NCI-H524 treated with DMSO at 0.1 percent for 48 hours (cell line): ENCODE data around the gene TIAM1.

ENCODE experiments used
- DNase-seq: peaks from one replicate; lab custom pipeline; 2025; lab: John Stamatoyannopoulos, UW

TIAM1 gene

GRCh38 chr21:31332525-31332924 is 11.5 kb downstream of the TIAM1 start:
- no peak for DNase-seq

GRCh38 chr21:31331231-31331630 is 12.8 kb downstream of the TIAM1 start:
- no peak for DNase-seq

- DNase-seq, result no peak
These were observed 13.9 kb downstream of the TIAM1 start for GRCh38 chr21:31330144-31330483.

- no peak for DNase-seq
These were observed 14.5 kb downstream of the TIAM1 start for GRCh38 chr21:31329456-31330143.

GRCh38 chr21:31326522-31327242 is 17.4 kb downstream of the TIAM1 start:
- no peak for DNase-seq

- DNase-seq, result no peak
These were observed 25.1 kb downstream of the TIAM1 start for GRCh38 chr21:31318971-31319370.

GRCh38 chr21:31317688-31318087 is 26.4 kb downstream of the TIAM1 start:
- DNase-seq, result no peak

- no peak for DNase-seq
These were observed 27.4 kb downstream of the TIAM1 start for GRCh38 chr21:31316488-31317169.

GRCh38 chr21:31316072-31316471 is 28.0 kb downstream of the TIAM1 start:
- DNase-seq, result no peak

- no peak for DNase-seq
These were observed 33.3 kb downstream of the TIAM1 start for GRCh38 chr21:31310750-31311149.

GRCh38 chr21:31308584-31308983 is 35.5 kb downstream of the TIAM1 start:
- DNase-seq, result no peak

GRCh38 chr21:31305888-31306287 is 38.2 kb downstream of the TIAM1 start:
- no peak for DNase-seq

- no peak for DNase-seq
These were observed 44.5 kb downstream of the TIAM1 start for GRCh38 chr21:31299291-31300147.

- DNase-seq, result no peak
These were observed 45.3 kb downstream of the TIAM1 start for GRCh38 chr21:31298618-31299269.

GRCh38 chr21:31297806-31298205 is 46.3 kb downstream of the TIAM1 start:
- DNase-seq, result no peak

GRCh38 chr21:31295676-31296075 is 48.4 kb downstream of the TIAM1 start:
- no peak for DNase-seq

- DNase-seq, result no peak
These were observed 49.4 kb downstream of the TIAM1 start for GRCh38 chr21:31294691-31295090.

- DNase-seq, result no peak
These were observed 50.1 kb downstream of the TIAM1 start for GRCh38 chr21:31293986-31294385.

GRCh38 chr21:31290765-31291164 is 53.3 kb downstream of the TIAM1 start:
- DNase-seq, result no peak

GRCh38 chr21:31289702-31290101 is 54.4 kb downstream of the TIAM1 start:
- no peak for DNase-seq

GRCh38 chr21:31288191-31288590 is 55.9 kb downstream of the TIAM1 start:
- DNase-seq, result no peak

- no peak for DNase-seq
These were observed 56.9 kb downstream of the TIAM1 start for GRCh38 chr21:31287201-31287600.
